Spleen (tissue), 11 donors: ENCODE results near the gene NFATC2. TPM values are rescaled to one million over a fixed set of nuclear protein-coding genes. Genes with fewer than 3 reads are reported as not detected.

ENCODE experiments used
- DNase-seq: peaks from one replicate; pipeline ENCODE4 v3.0.0-alpha.2; 2020
- H3K27ac ChIP-seq, 8 donors: fragments of 200-600 bp; sonication (generic) in 7 of 8; 1 replicate in 4 of 8; 2 replicates in 4 of 8; pipeline versions ENCODE4 v1.5.0 to v1.8.0; 2016 to 2021; ENCODE audit warnings: inconsistent platforms in 4 of 8, mild to moderate bottlenecking in 4 of 8, moderate library complexity in 1 of 8
- H3K27me3 ChIP-seq, 7 donors: fragments of 200-600 bp; sonication (generic) in 6 of 7; replicated peaks in 1 of 7; 1 replicate in 4 of 7; 2 replicates in 3 of 7; pipeline versions ENCODE4 v1.5.0 to v1.8.0; 2016 to 2021; ENCODE audit warnings: inconsistent platforms in 3 of 7, mild to moderate bottlenecking in 1 of 7
- H3K36me3 ChIP-seq, 6 donors: fragments of 200-600 bp; sonication (generic) in 5 of 6; 1 replicate in 4 of 6; 2 replicates in 2 of 6; pipeline versions ENCODE4 v1.5.0 to v1.8.0; 2016 to 2021; ENCODE audit warnings: inconsistent platforms in 2 of 6
- H3K4me1 ChIP-seq, 6 donors: fragments of 200-600 bp; sonication (generic) in 5 of 6; 1 replicate in 3 of 6; 2 replicates in 3 of 6; pipeline versions ENCODE4 v1.5.0 to v1.8.0; 2016 to 2021; ENCODE audit warnings: inconsistent platforms in 3 of 6
- H3K4me3 ChIP-seq, 8 donors: fragments of 200-600 bp; sonication (generic) in 7 of 8; 1 replicate in 4 of 8; 2 replicates in 4 of 8; pipeline versions ENCODE4 v1.5.0 to v1.8.0; 2016 to 2021; ENCODE audit warnings: inconsistent platforms in 4 of 8, mild to moderate bottlenecking in 4 of 8, moderate library complexity in 2 of 8
- H3K9me3 ChIP-seq, 8 donors: fragments of 200-600 bp; sonication (generic) in 7 of 8; 1 replicate in 4 of 8; 2 replicates in 4 of 8; pipeline versions ENCODE4 v1.5.0 to v1.8.0; 2016 to 2021; ENCODE audit warnings: inconsistent platforms in 4 of 8
- CTCF ChIP-seq, 11 experiments: fragments of 200-600 bp in 7 of 11; fragments of 450-650 bp in 4 of 11; sonication (generic) in 4 of 11; IDR thresholded peaks in 8 of 11; conservative IDR thresholded peaks in 3 of 11; 1 replicate in 7 of 11; 2 replicates in 4 of 11; pipeline versions ENCODE4 v1.4.0 to v1.8.0; 2016 to 2021; ENCODE audit warnings: antibody characterized with exemption in 11 of 11, inconsistent platforms in 4 of 11, mild to moderate bottlenecking in 1 of 11
- POLR2A ChIP-seq, 3 donors: fragments of 450-650 bp; IDR thresholded peaks; one replicate each; pipeline ENCODE4 v1.5.1; 2017; ENCODE audit warnings: antibody characterized with exemption in 3 of 3, mild to moderate bottlenecking in 1 of 3
- POLR2AphosphoS5 ChIP-seq, 3 donors: sonication (generic); formaldehyde crosslinking; IDR thresholded peaks; one replicate each; pipeline ENCODE4 v1.5.1; 2017; ENCODE audit warnings: antibody characterized with exemption in 3 of 3
- WGBS, 5 donors: extraction: QIAGEN DNeasy Blood & Tissue Kit in 3 of 5; methylation state at CpG; one replicate each; pipeline versions ENCODE4 v1.1.5 to v1.1.7; 2013 to 2018; 5-methylcytosine and 5-hydroxymethylcytosine counted together
- intact Hi-C: fragments of 100-400 bp; cut with DNase I; formaldehyde crosslinking; loops from one replicate; pipeline ENCODE4 v1.15.0; 2023; ENCODE audit warnings: low total_unique reads
- polyA plus RNA-seq, 3 donors: library from polyadenylated mRNA; stranded (reverse); fragments of 200-250 nt; gene quantifications; one replicate each; pipeline ENCODE4 v1.2.1, GENCODE V29; 2013
- total RNA-seq, 7 donors: library from RNA; depleted of rRNA in 3 of 7; stranded (reverse); fragments of >200 nt in 3 of 7; fragmentation: NEBNext Ultra II Directional in 4 of 7; extraction: Animal tissue kit (Norgen Biotek cat#: 25700) in 4 of 7; gene quantifications; one replicate each; pipeline versions ENCODE4 v1.1.0 to v1.2.1, GENCODE V29; 2016 to 2021
- donor health status: healthy with polysubstance abuse.
- donor health status: DM: no; HTN: no; CAD: no; lungs with moderate emphysema.
- donor health status: DM: no; HTN: no; CAD: no.
- donor health status: Bipolar disorder and iron deficiency.
- donor health status: healthy.
- donor health status: DM: no; HTN: no; CAD: no.
- donor health status: DM: yes; HTN: yes; CAD: no.

The NFATC2 gene
- total and polyA plus RNA-seq, 10 donors: 6.5 to 42.9 (median 34.5) TPM

- no peak for TF ChIP-seq POLR2A (IDR thresholded peaks at IDR 0.05)
- no peak for TF ChIP-seq CTCF (IDR thresholded peaks at IDR 0.05 in 8 of 11, conservative IDR thresholded peaks at IDR 0.05 in 3 of 11)
- no peak for TF ChIP-seq POLR2AphosphoS5 (IDR thresholded peaks at IDR 0.05)
- H3K4me1 ChIP-seq: peaks cover 15 to 73% (median 50%) of the 10 kb centered on the region in 6 donors
- H3K27ac ChIP-seq: no peak overlapping the region
- peak; percentile 33 for DNase-seq
- H3K4me3 ChIP-seq: no peak overlapping the region
- intact Hi-C loops: loop anchor here (10.0 kb wide), 1 partner anchor 53 kb away; the partner anchor contains the start of gene NFATC2
- WGBS, 5 donors: 81 to 85% (median 83%) methylated on average over 11 of the region's 11 CpGs
- no peaks in the 10 kb centered on the region for H3K27me3 ChIP-seq
- peaks cover 0 to 49% (median 6%) of the 10 kb centered on the region in 6 donors for H3K36me3 ChIP-seq
- H3K9me3 ChIP-seq: no peaks in the 10 kb centered on the region
Observed at GRCh38 chr20:51491393-51491792, 51.1 kb downstream of the NFATC2 start.

- Histone ChIP-seq H3K9me3 (no peaks in the 10 kb centered on the region), H3K4me3 (no peak overlapping the region), H3K27ac (no peak overlapping the region), H3K27me3 (no peaks in the 10 kb centered on the region), H3K4me1 (peaks cover 14 to 66% (median 42%) of the 10 kb centered on the region in 6 donors), H3K36me3 (peaks cover 0 to 55% (median 6%) of the 10 kb centered on the region in 6 donors)
- peak; percentile 4 for DNase-seq
- TF ChIP-seq POLR2A (IDR thresholded peaks at IDR 0.05) (no peak), CTCF (IDR thresholded peaks at IDR 0.05 in 8 of 11, conservative IDR thresholded peaks at IDR 0.05 in 3 of 11) (no peak), POLR2AphosphoS5 (IDR thresholded peaks at IDR 0.05) (no peak)
- intact Hi-C loops: loop anchor here (10.0 kb wide), 1 partner anchor 54 kb away; the partner anchor contains the start of gene NFATC2
- WGBS, 5 donors: 67 to 83% (median 74%) methylated on average over 2 of the region's 2 CpGs
Observed at GRCh38 chr20:51490635-51491034, 51.9 kb downstream of the NFATC2 start.

GRCh38 chr20:51489611-51490010, 52.9 kb downstream of the NFATC2 start:
- H3K9me3 ChIP-seq: no peaks in the 10 kb centered on the region
- no peaks in the 10 kb centered on the region for H3K27me3 ChIP-seq
- WGBS, 5 donors: 93 to 97% (median 94%) methylated on average over 7 of the region's 7 CpGs
- no peak overlapping the region for H3K27ac ChIP-seq
- H3K4me1 ChIP-seq: peaks cover 11 to 56% (median 33%) of the 10 kb centered on the region in 6 donors
- H3K36me3 ChIP-seq: peaks cover 0 to 59% (median 6%) of the 10 kb centered on the region in 6 donors
- no peak for DNase-seq
- no peak for TF ChIP-seq POLR2AphosphoS5 (IDR thresholded peaks at IDR 0.05)
- TF ChIP-seq POLR2A (IDR thresholded peaks at IDR 0.05): no peak
- TF ChIP-seq CTCF (IDR thresholded peaks at IDR 0.05 in 8 of 11, conservative IDR thresholded peaks at IDR 0.05 in 3 of 11): no peak
- intact Hi-C loops: loop anchor here (10.0 kb wide), 1 partner anchor 55 kb away; the partner anchor contains the start of gene NFATC2
- H3K4me3 ChIP-seq: no peak overlapping the region

GRCh38 chr20:51488331-51488730, 54.2 kb downstream of the NFATC2 start:
- peak; percentile 18 for DNase-seq
- TF ChIP-seq CTCF (IDR thresholded peaks at IDR 0.05 in 8 of 11, conservative IDR thresholded peaks at IDR 0.05 in 3 of 11) (no peak), POLR2AphosphoS5 (IDR thresholded peaks at IDR 0.05) (no peak), POLR2A (IDR thresholded peaks at IDR 0.05) (no peak)
- Histone ChIP-seq H3K27ac (no peak overlapping the region), H3K27me3 (no peaks in the 10 kb centered on the region), H3K9me3 (no peaks in the 10 kb centered on the region), H3K36me3 (peaks cover 0 to 67% (median 6%) of the 10 kb centered on the region in 6 donors), H3K4me1 (peaks cover 6 to 53% (median 20%) of the 10 kb centered on the region in 6 donors), H3K4me3 (no peak overlapping the region)
- intact Hi-C loops: no loop called here
- 85 to 95% (median 88%) methylated on average over 5 of the region's 5 CpGs for WGBS, 5 donors
